G401 (cell line): Measurements from ENCODE around the gene HES6. TPM values are rescaled to one million over a fixed set of nuclear protein-coding genes. Genes with fewer than 3 reads are reported as not detected.
"Not testable (repeated sequence)": the region's sequence is repeated elsewhere in the genome, so short reads cannot be mapped to it uniquely, and the experiment has no call there.

Experiments
- DNase-seq: peaks from one replicate; pipeline ENCODE4 v3.0.0-alpha.2; 2015; ENCODE audit warnings: low spot score
- in situ Hi-C: cut with HindIII; loops from 2 replicates; pipeline ENCODE4 v1.10.0; 2016; ENCODE audit warnings: low sequenced_read_pairs, mixed read lengths
- total RNA-seq: library from RNA; depleted of rRNA; stranded (reverse); fragments of >200 nt; shearing (Covaris generic); gene quantifications from 2 replicates; pipeline ENCODE4 v1.2.3, GENCODE V29; 2014

HES6 gene
- total RNA-seq, 1 experiment from 2014 or later = 56.0 TPM

GRCh38 chr2:238277695-238278094, 37.9 kb upstream of the HES6 start:
- in situ Hi-C loops = no loop called here
- DNase-seq = no peak

- no peak for DNase-seq
- in situ Hi-C loops = no loop called here
These were observed 34.5 kb upstream of the HES6 start for GRCh38 chr2:238274152-238274865.

GRCh38 chr2:238273433-238273832, 33.6 kb upstream of the HES6 start:
- DNase-seq, in situ Hi-C loops: not testable (repeated sequence)

- in situ Hi-C loops = no loop called here
These were observed 32.3 kb upstream of the HES6 start for GRCh38 chr2:238272156-238272555.

GRCh38 chr2:238271686-238272085, 31.8 kb upstream of the HES6 start:
- DNase-seq, in situ Hi-C loops: not testable (repeated sequence)

More at GRCh38 chr2:238272156-238272555, 32.3 kb upstream of the HES6 start:
- DNase-seq = no peak

GRCh38 chr2:238271061-238271554, 31.3 kb upstream of the HES6 start:
- in situ Hi-C loops = no loop called here
- no peak for DNase-seq

GRCh38 chr2:238270606-238271005, 30.8 kb upstream of the HES6 start:
- DNase-seq = no peak
- in situ Hi-C loops = no loop called here

GRCh38 chr2:238269741-238270140, 29.9 kb upstream of the HES6 start:
- DNase-seq = no peak
- in situ Hi-C loops = no loop called here

GRCh38 chr2:238267884-238268680, 28.2 kb upstream of the HES6 start:
- in situ Hi-C loops = no loop called here
- no peak for DNase-seq

GRCh38 chr2:238267341-238267710, 27.5 kb upstream of the HES6 start:
- no peak for DNase-seq
- in situ Hi-C loops = no loop called here

GRCh38 chr2:238265605-238266004, 25.8 kb upstream of the HES6 start:
- DNase-seq = no peak
- in situ Hi-C loops = no loop called here

GRCh38 chr2:238264072-238264460, 24.2 kb upstream of the HES6 start:
- in situ Hi-C loops = no loop called here

GRCh38 chr2:238263204-238264071, 23.6 kb upstream of the HES6 start:
- in situ Hi-C loops = no loop called here

More at GRCh38 chr2:238264072-238264460, 24.2 kb upstream of the HES6 start:
- DNase-seq = no peak

GRCh38 chr2:238262496-238263122, 22.8 kb upstream of the HES6 start:
- DNase-seq = no peak
- in situ Hi-C loops = no loop called here

More at GRCh38 chr2:238263204-238264071, 23.6 kb upstream of the HES6 start:
- peak; percentile 92 for DNase-seq

GRCh38 chr2:238261718-238262375, 22.0 kb upstream of the HES6 start:
- no peak for DNase-seq
- in situ Hi-C loops = no loop called here

- no peak for DNase-seq
- in situ Hi-C loops = no loop called here
These were observed 21.0 kb upstream of the HES6 start for GRCh38 chr2:238260883-238261282.

GRCh38 chr2:238259061-238260020, 19.5 kb upstream of the HES6 start:
- no peak for DNase-seq
- in situ Hi-C loops = no loop called here
